K562 (cell line): Measurements from ENCODE around the gene PTGR1. TPM values are rescaled to one million over a fixed set of nuclear protein-coding genes. Genes with fewer than 3 reads are reported as not detected.

Experiments used
- ATAC-seq: fragments of 200-7000 bp; cut with Tn5 transposase; 3 replicates; pipeline ENCODE4 v1.9.1; 2020; ENCODE audit warnings: moderate library complexity
- BruUV-seq: library from RNA; stranded (reverse); fragments of 400-500 nt; replicated peaks from 2 replicates; lab custom pipeline; 2021; lab: Mats Ljungman, UMichigan
- CTCF ChIA-PET: fragments of 300-600 bp; formaldehyde crosslinking; extraction: SDS; loops from one replicate; lab custom pipeline; 2021; ENCODE audit warnings: low intra/inter-chr PET ratio; lab: Yijun Ruan, JAX
- POLR2A ChIA-PET: fragments of 300-600, 350-650 bp; sonication (Branson Sonifier 250); formaldehyde crosslinking; extraction: SDS; loops from one replicate; lab custom pipeline; 2021; ENCODE audit warnings: antibody characterized with exemption, inconsistent platforms; lab: Yijun Ruan, JAX
- DNase-seq, 4 experiments: peaks; one replicate each; pipeline versions ENCODE4 v3.0.0 to v3.0.0-alpha.2; 2011 to 2018; ENCODE audit warnings: low spot score in 3 of 4, mixed read lengths in 3 of 4; ENCODE audit errors: extremely low read depth in 1 of 4
- FAIRE-seq: peaks from 2 replicates; lab custom pipeline; 2011; peaks lifted over from hg19 to GRCh38; lab: Jason Lieb, UNC
- H2AFZ ChIP-seq: 2 replicates; pipeline ENCODE4 v1.6.0; 2011; ENCODE audit warnings: low read depth, low read length, control low read depth, inconsistent platforms
- H3K27ac ChIP-seq: fragments of 200-600 bp; 3 replicates; pipeline ENCODE4 v1.8.0; 2011; ENCODE audit warnings: low read depth, mild to moderate bottlenecking, control low read depth, inconsistent platforms, low read length, moderate library complexity, mixed read lengths; ENCODE audit errors: extremely low read depth
- H3K27me3 ChIP-seq, 2 experiments: fragments of 300-600 bp in 1 of 2; 2 replicates in 1 of 2; 3 replicates in 1 of 2; pipeline versions ENCODE4 v1.6.0 to v1.8.0; 2011; ENCODE audit warnings: inconsistent platforms in 2 of 2, low read length in 2 of 2, mild to moderate bottlenecking in 1 of 2, mixed read lengths in 1 of 2, moderate library complexity in 1 of 2; ENCODE audit not compliant: control insufficient read depth in 2 of 2, insufficient read depth in 2 of 2
- H3K36me3 ChIP-seq: fragments of 300-600 bp; 3 replicates; pipeline ENCODE4 v1.8.0; 2011; ENCODE audit warnings: mild to moderate bottlenecking, low read length, inconsistent platforms; ENCODE audit not compliant: control insufficient read depth, insufficient read depth
- H3K4me1 ChIP-seq, 2 experiments: fragments of 200-600 bp in 1 of 2; replicated peaks in 1 of 2; 2 replicates in 1 of 2; 3 replicates in 1 of 2; pipeline versions ENCODE4 v1.5.1 to v1.8.0; 2011; ENCODE audit warnings: inconsistent platforms in 2 of 2, low read length in 2 of 2, mild to moderate bottlenecking in 1 of 2, mixed read lengths in 1 of 2, moderate library complexity in 1 of 2; ENCODE audit not compliant: control insufficient read depth in 2 of 2, insufficient read depth in 2 of 2
- H3K4me2 ChIP-seq: 2 replicates; pipeline ENCODE4 v1.6.1; 2011; ENCODE audit warnings: low read length, control low read depth, inconsistent platforms, mixed read lengths; ENCODE audit not compliant: insufficient read depth
- H3K4me3 ChIP-seq: fragments of 200-600 bp; sonication (generic), shearing (Covaris generic); 2 replicates; pipeline ENCODE4 v1.5.1; 2016; ENCODE audit warnings: control low read depth, inconsistent platforms
- H3K79me2 ChIP-seq: fragments of 200-600 bp; 3 replicates; pipeline ENCODE4 v1.8.0; 2011; ENCODE audit warnings: low read length, inconsistent platforms; ENCODE audit not compliant: control insufficient read depth, insufficient read depth
- H3K9ac ChIP-seq, 2 experiments: 2 replicates each; pipeline versions ENCODE4 v1.6.0 to v1.6.1; 2011; ENCODE audit warnings: low read depth in 2 of 2, low read length in 2 of 2, control low read depth in 1 of 2, inconsistent platforms in 1 of 2, mild to moderate bottlenecking in 1 of 2, mixed read lengths in 1 of 2; ENCODE audit not compliant: insufficient read depth in 1 of 2
- H3K9me1 ChIP-seq: one replicate; pipeline ENCODE4 v1.6.0; 2011; ENCODE audit warnings: inconsistent platforms, mild to moderate bottlenecking, low read length, moderate library complexity; ENCODE audit not compliant: control insufficient read depth, insufficient read depth
- H3K9me3 ChIP-seq: replicated peaks from 2 replicates; pipeline ENCODE4 v1.5.1; 2011; ENCODE audit warnings: low read depth, low read length, inconsistent platforms; ENCODE audit not compliant: control insufficient read depth, insufficient read depth
- H4K20me1 ChIP-seq: replicated peaks from 2 replicates; pipeline ENCODE4 v1.6.1; 2011; ENCODE audit warnings: low read length, inconsistent platforms, mixed read lengths; ENCODE audit not compliant: control insufficient read depth, insufficient read depth
- FOS ChIP-seq: IDR thresholded peaks from 3 replicates; pipeline ENCODE4 v1.6.1; 2011; ENCODE audit not compliant: insufficient read length; ENCODE audit errors: extremely low read depth
- MAFF ChIP-seq: IDR thresholded peaks from 2 replicates; pipeline ENCODE4 v1.6.1; 2012; ENCODE audit warnings: low read length, improper control_type of control experiment
- SRSF1 ChIP-seq: fragments of 200-400 bp; formaldehyde crosslinking; IDR thresholded peaks from 2 replicates; pipeline ENCODE4 v1.6.1; 2017; ENCODE audit warnings: mild to moderate bottlenecking, low read depth, low read length, moderate library complexity
- ZBTB43 ChIP-seq: sonication (generic); formaldehyde crosslinking; IDR thresholded peaks from 2 replicates; pipeline ENCODE4 v1.8.0; 2023; ENCODE audit warnings: mild to moderate bottlenecking, missing genetic modification reagents
- ZNF699 ChIP-seq: fragments of 250-450 bp; sonication (Bioruptor Pico); IDR thresholded peaks from 2 replicates; pipeline ENCODE4 v1.8.0; 2021; ENCODE audit warnings: mild to moderate bottlenecking, moderate library complexity; ENCODE audit not compliant: insufficient replicate concordance
- ZNF707 ChIP-seq: fragments of 250-450 bp; sonication (Bioruptor Pico); conservative IDR thresholded peaks from 2 replicates; pipeline ENCODE4 v1.8.0; 2022; ENCODE audit warnings: inconsistent platforms, mild to moderate bottlenecking, moderate library complexity
- WGBS: fragments of 100-300 bp; shearing (Covaris generic); methylation state at CpG from one replicate; pipeline ENCODE4 v1.1.6; 2016; ENCODE audit warnings: low coverage, mixed read lengths; ENCODE audit not compliant: insufficient coverage; ENCODE audit errors: missing lambda C conversion rate; 5-methylcytosine and 5-hydroxymethylcytosine counted together
- in situ Hi-C: fragments of 300-500 bp; cut with MboI; formaldehyde crosslinking; loops from 4 replicates; pipeline ENCODE4 v1.15.0; 2018; ENCODE audit warnings: inconsistent platforms, mixed read lengths
- intact Hi-C: fragments of 100-400 bp; cut with micrococcal nuclease; formaldehyde crosslinking; loops from 2 replicates; pipeline ENCODE4 v1.14.2; 2022
- polyA plus RNA-seq, 8 experiments: library from polyadenylated mRNA; depleted of rRNA in 4 of 8; stranded (reverse) in 5 of 8; unstranded in 3 of 8; fragments of >200 nt; fragmentation: Nextera tagmentation in 2 of 8; fragmentation: Illumina TruSeq in 1 of 8; extraction: Ambion mirVana in 2 of 8; extraction: Trizol in 1 of 8; gene quantifications; 2 replicates each; pipeline versions ENCODE4 v1.2.1 to v1.2.3, GENCODE V29; 2011 to 2014; ENCODE audit warnings: inconsistent platforms in 1 of 8, missing spikeins in 1 of 8
- total RNA-seq, 7 experiments: library from RNA; depleted of rRNA in 6 of 7; stranded (reverse); fragments of >200 nt in 6 of 7; fragmentation: Illumina TruSeq in 2 of 7; extraction: Trizol in 2 of 7; gene quantifications; 2 replicates each; pipeline versions ENCODE4 v1.2.1 to v1.2.3, GENCODE V29; 2011 to 2021; ENCODE audit warnings: low replicate concordance in 1 of 7
- TF ChIP-seq, protein P1 (sequence below): fragments of 450-650 bp; IDR thresholded peaks from 2 replicates; pipeline ENCODE4 v1.7.0; 2016; ENCODE audit warnings: borderline replicate concordance

The PTGR1 gene
- total and polyA plus RNA-seq, 9 of the 15 experiments (the other 6 are each of a cell fraction or from before 2014, with no cell fraction given), result 0.22 TPM; not detected in 8

DNA sequence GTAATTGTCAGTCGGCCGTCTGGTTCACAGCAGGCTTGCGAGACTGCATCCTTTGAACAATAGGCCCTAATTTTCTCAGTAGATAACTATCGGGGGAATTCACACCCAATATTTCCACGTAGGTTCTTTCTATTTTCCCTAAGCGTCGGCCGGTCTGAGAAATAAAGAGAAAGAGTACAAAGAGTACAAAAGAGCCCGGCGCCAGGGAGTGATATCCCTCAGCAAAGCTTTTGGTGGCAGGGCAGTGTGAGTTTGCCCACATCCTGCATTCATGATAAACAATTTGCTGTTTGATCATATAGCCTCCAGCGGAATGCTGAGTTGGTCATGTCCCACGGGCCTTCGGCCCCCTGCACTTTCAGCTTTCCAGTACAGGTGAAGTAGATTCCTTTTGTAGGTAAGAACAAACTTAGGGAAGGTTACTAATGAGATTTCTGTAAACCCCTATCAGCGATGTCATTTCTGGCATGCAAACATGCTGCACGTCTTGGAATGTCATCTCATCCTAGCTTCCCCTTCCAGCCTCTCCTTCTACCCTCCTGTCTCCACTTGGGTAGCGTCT is 4.7 kb upstream of the PTGR1 start:
- POLR2A ChIA-PET, result interaction anchor here (0.5 kb wide), 1 partner anchor 1347 kb away, joined by 5 read pairs; no protein-coding TSS in a partner anchor
- DNase-seq (no peak), ATAC-seq (no peak), FAIRE-seq (no peak)
- no peak overlapping the region for H3K4me2 ChIP-seq
- H3K27me3 ChIP-seq, result peaks cover 22 to 29% of the 10 kb centered on the region in 2 experiments; a peak in 4 of 5 replicates
- H3K36me3 ChIP-seq, result no peaks in the 10 kb centered on the region
- no peaks in the 10 kb centered on the region for H4K20me1 ChIP-seq
- H3K79me2 ChIP-seq, result no peaks in the 10 kb centered on the region
- no peak overlapping the region for H3K27ac ChIP-seq
- TF ChIP-seq ZNF699 (CRISPR knock-in tag) (no peak), ZBTB43 (CRISPR knock-in tag) (no peak), FOS (no peak), SRSF1 (no peak), ZNF707 (no peak), MAFF (no peak)
- TF ChIP-seq, protein P1, sequence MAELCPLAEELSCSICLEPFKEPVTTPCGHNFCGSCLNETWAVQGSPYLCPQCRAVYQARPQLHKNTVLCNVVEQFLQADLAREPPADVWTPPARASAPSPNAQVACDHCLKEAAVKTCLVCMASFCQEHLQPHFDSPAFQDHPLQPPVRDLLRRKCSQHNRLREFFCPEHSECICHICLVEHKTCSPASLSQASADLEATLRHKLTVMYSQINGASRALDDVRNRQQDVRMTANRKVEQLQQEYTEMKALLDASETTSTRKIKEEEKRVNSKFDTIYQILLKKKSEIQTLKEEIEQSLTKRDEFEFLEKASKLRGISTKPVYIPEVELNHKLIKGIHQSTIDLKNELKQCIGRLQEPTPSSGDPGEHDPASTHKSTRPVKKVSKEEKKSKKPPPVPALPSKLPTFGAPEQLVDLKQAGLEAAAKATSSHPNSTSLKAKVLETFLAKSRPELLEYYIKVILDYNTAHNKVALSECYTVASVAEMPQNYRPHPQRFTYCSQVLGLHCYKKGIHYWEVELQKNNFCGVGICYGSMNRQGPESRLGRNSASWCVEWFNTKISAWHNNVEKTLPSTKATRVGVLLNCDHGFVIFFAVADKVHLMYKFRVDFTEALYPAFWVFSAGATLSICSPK, result no peak
- WGBS, result 2% methylated on average over 16 of the region's 16 CpGs
- H3K9ac ChIP-seq, result no peak overlapping the region
- H2AFZ ChIP-seq, result no peak overlapping the region
- CTCF ChIA-PET, result no interaction called here
- BruUV-seq, result no TSS peak
- no peaks in the 10 kb centered on the region for H3K9me1 ChIP-seq
- in situ Hi-C loops, result no loop called here
- H3K9me3 ChIP-seq, result no peaks in the 10 kb centered on the region
- no peak overlapping the region for H3K4me3 ChIP-seq
- intact Hi-C loops, result no loop called here
- peaks cover 0 to 10% of the 10 kb centered on the region in 2 experiments; a peak in 1 of 5 replicates for H3K4me1 ChIP-seq
